Ascending aorta (tissue), 2 donors: ENCODE results near the gene SIRPB1. TPM values are rescaled to one million over a fixed set of nuclear protein-coding genes. Genes with fewer than 3 reads are reported as not detected.

Experiments
- DNase-seq, 2 donors: peaks; one replicate each; pipeline ENCODE4 v3.0.0-alpha.2; 2019; ENCODE audit warnings: low spot score in 2 of 2
- H3K27ac ChIP-seq, 2 donors: fragments of 200-600 bp; sonication (generic); one replicate each; pipeline ENCODE4 v1.5.1; 2016 to 2017; ENCODE audit warnings: mild to moderate bottlenecking in 1 of 2
- H3K27me3 ChIP-seq: fragments of 200-600 bp; sonication (generic); one replicate; pipeline ENCODE4 v1.5.1; 2017
- H3K36me3 ChIP-seq, 2 donors: fragments of 200-600 bp; sonication (generic); one replicate each; pipeline ENCODE4 v1.5.1; 2016
- H3K4me1 ChIP-seq, 2 donors: fragments of 200-600 bp; sonication (generic); one replicate each; pipeline ENCODE4 v1.5.1; 2016 to 2017; ENCODE audit warnings: mild to moderate bottlenecking in 1 of 2
- H3K4me3 ChIP-seq, 2 donors: fragments of 200-600 bp; sonication (generic); one replicate each; pipeline ENCODE4 v1.5.1; 2016 to 2017; ENCODE audit warnings: mild to moderate bottlenecking in 1 of 2
- H3K9me3 ChIP-seq, 2 donors: fragments of 200-600 bp; sonication (generic); one replicate each; pipeline ENCODE4 v1.5.1; 2016
- CTCF ChIP-seq, 3 experiments: fragments of 200-600 bp in 2 of 3; fragments of 450-650 bp in 1 of 3; sonication (generic) in 2 of 3; IDR thresholded peaks; one replicate each; pipeline ENCODE4 v1.5.1; 2016 to 2019; ENCODE audit warnings: antibody characterized with exemption in 3 of 3, mild to moderate bottlenecking in 1 of 3, moderate library complexity in 1 of 3
- intact Hi-C: fragments of 100-400 bp; cut with DNase I; formaldehyde crosslinking; loops from one replicate; pipeline ENCODE4 v1.15.1; 2023
- total RNA-seq: library from RNA; depleted of rRNA; stranded (reverse); fragments of >200 nt; gene quantifications from one replicate; pipeline ENCODE4 v1.1.0, GENCODE V29; 2016

Gene SIRPB1
- total RNA-seq, 1 donor from 2014 or later, result 0.43 TPM

- Histone ChIP-seq H3K27me3 (no peaks in the 10 kb centered on the region), H3K4me3 (no peak overlapping the region), H3K27ac (no peak overlapping the region), H3K36me3 (no peaks in the 10 kb centered on the region), H3K4me1 (no peaks in the 10 kb centered on the region), H3K9me3 (no peaks in the 10 kb centered on the region)
- intact Hi-C loops, result no loop called here
- TF ChIP-seq CTCF (IDR thresholded peaks at IDR 0.05), result no peak
- DNase-seq, result no peak
Observed at GRCh38 chr20:1664911-1665310, 45.1 kb upstream of the SIRPB1 start.

GRCh38 chr20:1663917-1664316 lies 44.1 kb upstream of the SIRPB1 start:
- no peak for DNase-seq
- H3K27ac ChIP-seq, result no peak overlapping the region
- intact Hi-C loops, result no loop called here
- H3K9me3 ChIP-seq, result no peaks in the 10 kb centered on the region
- H3K36me3 ChIP-seq, result no peaks in the 10 kb centered on the region
- H3K4me1 ChIP-seq, result no peaks in the 10 kb centered on the region
- H3K4me3 ChIP-seq, result no peak overlapping the region
- H3K27me3 ChIP-seq, result no peaks in the 10 kb centered on the region
- no peak for TF ChIP-seq CTCF (IDR thresholded peaks at IDR 0.05)

- TF ChIP-seq CTCF (IDR thresholded peaks at IDR 0.05), result no peak
- no peak overlapping the region for H3K4me3 ChIP-seq
- H3K27ac ChIP-seq, result no peak overlapping the region
- H3K9me3 ChIP-seq, result no peaks in the 10 kb centered on the region
- intact Hi-C loops, result no loop called here
- no peaks in the 10 kb centered on the region for H3K4me1 ChIP-seq
- DNase-seq, result no peak
- no peaks in the 10 kb centered on the region for H3K36me3 ChIP-seq
- no peaks in the 10 kb centered on the region for H3K27me3 ChIP-seq
Observed at GRCh38 chr20:1661542-1662299, 41.9 kb upstream of the SIRPB1 start.

GRCh38 chr20:1660246-1660645 lies 40.4 kb upstream of the SIRPB1 start:
- no peaks in the 10 kb centered on the region for H3K4me1 ChIP-seq
- no peak for TF ChIP-seq CTCF (IDR thresholded peaks at IDR 0.05)
- no peaks in the 10 kb centered on the region for H3K9me3 ChIP-seq
- intact Hi-C loops, result no loop called here
- H3K36me3 ChIP-seq, result no peaks in the 10 kb centered on the region
- no peak overlapping the region for H3K27ac ChIP-seq
- DNase-seq, result no peak
- H3K4me3 ChIP-seq, result no peak overlapping the region
- H3K27me3 ChIP-seq, result no peaks in the 10 kb centered on the region

GRCh38 chr20:1657556-1658334 lies 37.9 kb upstream of the SIRPB1 start, which contains the start of gene SIRPG:
Gene SIRPG (minus strand): TSS chr20:1657779. CDS start chr20:1657714, 65 bp downstream.
- Histone ChIP-seq H3K27me3 (no peaks in the 10 kb centered on the region), H3K9me3 (no peaks in the 10 kb centered on the region), H3K4me1 (no peaks in the 10 kb centered on the region), H3K36me3 (no peaks in the 10 kb centered on the region), H3K4me3 (no peak within 1 kb of the TSS), H3K27ac (no peak within 1 kb of the TSS)
- DNase-seq, result no peak
- intact Hi-C loops, result no loop called here
- no peak for TF ChIP-seq CTCF (IDR thresholded peaks at IDR 0.05)
